Activated naive CD8-positive, alpha-beta T cell (primary cell): ENCODE data around the gene MATK.

Experiments
- H3K27ac Mint-ChIP-seq: one replicate; pipeline ENCODE4 v1.8.0; 2021; ENCODE audit warnings: mixed read lengths
- H3K27me3 Mint-ChIP-seq: one replicate; pipeline ENCODE4 v1.8.0; 2021; ENCODE audit warnings: mixed read lengths
- H3K36me3 Mint-ChIP-seq: one replicate; pipeline ENCODE4 v1.8.0; 2021; ENCODE audit warnings: mixed read lengths
- H3K4me1 Mint-ChIP-seq: one replicate; pipeline ENCODE4 v1.8.0; 2021; ENCODE audit warnings: low read depth, mixed read lengths
- H3K4me3 Mint-ChIP-seq: one replicate; pipeline ENCODE4 v1.8.0; 2021; ENCODE audit warnings: mild to moderate bottlenecking, mixed read lengths
- H3K9me3 Mint-ChIP-seq: one replicate; pipeline ENCODE4 v1.8.0; 2021; ENCODE audit warnings: low read depth, mixed read lengths

MATK gene

GRCh38 chr19:3785938-3786824 lies at the start of gene MATK:
Gene MATK, minus strand, starts transcription at chr19:3786381. Its CDS starts 1,246 bp downstream, at chr19:3785135.
- peaks cover 13% of the 10 kb centered on the region for H3K36me3 Mint-ChIP-seq
- peaks cover 13% of the 10 kb centered on the region for H3K4me1 Mint-ChIP-seq
- peak within 1 kb of the TSS; percentile 85 for H3K27ac Mint-ChIP-seq
- H3K27me3 Mint-ChIP-seq: no peaks in the 10 kb centered on the region
- H3K9me3 Mint-ChIP-seq: peaks cover 3% of the 10 kb centered on the region
- H3K4me3 Mint-ChIP-seq: peak within 1 kb of the TSS; percentile 89

GRCh38 chr19:3835055-3835435 lies 48.9 kb upstream of the MATK start:
- Mint-ChIP-seq H3K9me3 (no peaks in the 10 kb centered on the region), H3K36me3 (no peaks in the 10 kb centered on the region), H3K27me3 (no peaks in the 10 kb centered on the region), H3K4me3 (no peak overlapping the region), H3K27ac (no peak overlapping the region), H3K4me1 (peaks cover 7% of the 10 kb centered on the region)

GRCh38 chr19:3834349-3835054 lies 48.3 kb upstream of the MATK start:
- Mint-ChIP-seq H3K9me3 (no peaks in the 10 kb centered on the region), H3K36me3 (no peaks in the 10 kb centered on the region), H3K4me3 (no peak overlapping the region), H3K27ac (no peak overlapping the region), H3K27me3 (no peaks in the 10 kb centered on the region), H3K4me1 (peaks cover 7% of the 10 kb centered on the region)

- H3K9me3 Mint-ChIP-seq: no peaks in the 10 kb centered on the region
- no peaks in the 10 kb centered on the region for H3K36me3 Mint-ChIP-seq
- no peaks in the 10 kb centered on the region for H3K27me3 Mint-ChIP-seq
- H3K4me3 Mint-ChIP-seq: no peak overlapping the region
- no peak overlapping the region for H3K27ac Mint-ChIP-seq
- peaks cover 7% of the 10 kb centered on the region for H3K4me1 Mint-ChIP-seq
Observed at GRCh38 chr19:3833578-3834348, 47.6 kb upstream of the MATK start.

- Mint-ChIP-seq H3K4me3 (no peak overlapping the region), H3K4me1 (peaks cover 6% of the 10 kb centered on the region), H3K36me3 (no peaks in the 10 kb centered on the region), H3K27me3 (no peaks in the 10 kb centered on the region), H3K9me3 (no peaks in the 10 kb centered on the region), H3K27ac (no peak overlapping the region)
Observed at GRCh38 chr19:3832001-3832400, 45.8 kb upstream of the MATK start.

GRCh38 chr19:3831601-3832000 lies 45.4 kb upstream of the MATK start:
- H3K4me3 Mint-ChIP-seq: no peak overlapping the region
- no peaks in the 10 kb centered on the region for H3K27me3 Mint-ChIP-seq
- no peaks in the 10 kb centered on the region for H3K36me3 Mint-ChIP-seq
- H3K9me3 Mint-ChIP-seq: no peaks in the 10 kb centered on the region
- no peak overlapping the region for H3K27ac Mint-ChIP-seq
- peaks cover 2% of the 10 kb centered on the region for H3K4me1 Mint-ChIP-seq

- Mint-ChIP-seq H3K27ac (no peak overlapping the region), H3K9me3 (no peaks in the 10 kb centered on the region), H3K4me1 (peaks cover 2% of the 10 kb centered on the region), H3K27me3 (no peaks in the 10 kb centered on the region), H3K4me3 (no peak overlapping the region), H3K36me3 (no peaks in the 10 kb centered on the region)
Observed at GRCh38 chr19:3830621-3831589, 44.7 kb upstream of the MATK start.

- Mint-ChIP-seq H3K36me3 (no peaks in the 10 kb centered on the region), H3K9me3 (no peaks in the 10 kb centered on the region), H3K27me3 (no peaks in the 10 kb centered on the region), H3K27ac (no peak overlapping the region), H3K4me1 (peaks cover 2% of the 10 kb centered on the region), H3K4me3 (no peak overlapping the region)
Observed at GRCh38 chr19:3827306-3827705, 41.1 kb upstream of the MATK start.

GRCh38 chr19:3826163-3826562 lies 40.0 kb upstream of the MATK start:
- no peaks in the 10 kb centered on the region for H3K9me3 Mint-ChIP-seq
- H3K4me1 Mint-ChIP-seq: peaks cover 8% of the 10 kb centered on the region
- no peak overlapping the region for H3K4me3 Mint-ChIP-seq
- H3K27ac Mint-ChIP-seq: no peak overlapping the region
- no peaks in the 10 kb centered on the region for H3K36me3 Mint-ChIP-seq
- no peaks in the 10 kb centered on the region for H3K27me3 Mint-ChIP-seq

- H3K4me3 Mint-ChIP-seq: no peak overlapping the region
- H3K27me3 Mint-ChIP-seq: no peaks in the 10 kb centered on the region
- H3K9me3 Mint-ChIP-seq: no peaks in the 10 kb centered on the region
- peaks cover 10% of the 10 kb centered on the region for H3K4me1 Mint-ChIP-seq
- H3K27ac Mint-ChIP-seq: no peak overlapping the region
- no peaks in the 10 kb centered on the region for H3K36me3 Mint-ChIP-seq
Observed at GRCh38 chr19:3825286-3825956, 39.2 kb upstream of the MATK start.

- no peaks in the 10 kb centered on the region for H3K9me3 Mint-ChIP-seq
- no peaks in the 10 kb centered on the region for H3K27me3 Mint-ChIP-seq
- peaks cover 14% of the 10 kb centered on the region for H3K4me1 Mint-ChIP-seq
Observed at GRCh38 chr19:3823350-3823713, 37.2 kb upstream of the MATK start.

GRCh38 chr19:3822683-3823349 lies 36.6 kb upstream of the MATK start:
- Mint-ChIP-seq H3K36me3 (no peaks in the 10 kb centered on the region), H3K4me3 (no peak overlapping the region), H3K27ac (no peak overlapping the region), H3K4me1 (peaks cover 18% of the 10 kb centered on the region), H3K9me3 (no peaks in the 10 kb centered on the region), H3K27me3 (no peaks in the 10 kb centered on the region)

More at GRCh38 chr19:3823350-3823713, 37.2 kb upstream of the MATK start:
- Mint-ChIP-seq H3K27ac (no peak overlapping the region), H3K36me3 (no peaks in the 10 kb centered on the region), H3K4me3 (no peak overlapping the region)

- Mint-ChIP-seq H3K27me3 (no peaks in the 10 kb centered on the region), H3K4me1 (peaks cover 19% of the 10 kb centered on the region), H3K36me3 (no peaks in the 10 kb centered on the region), H3K9me3 (no peaks in the 10 kb centered on the region), H3K27ac (no peak overlapping the region), H3K4me3 (peak overlapping the region; percentile 30)
Observed at GRCh38 chr19:3821857-3822364, 35.7 kb upstream of the MATK start.
